NB4 (cell line): ENCODE data around the gene LAMA3.

ENCODE experiments used
- DNase-seq: peaks from one replicate; pipeline ENCODE4 v3.0.0; 2010; ENCODE audit warnings: low read depth
- H3K4me3 ChIP-seq: one replicate; pipeline ENCODE4 v1.5.1; 2011; ENCODE audit warnings: mild to moderate bottlenecking, low read depth, low read length, moderate library complexity
- MYC ChIP-seq: IDR thresholded peaks from 2 replicates; pipeline ENCODE4 v1.6.1; 2011; ENCODE audit warnings: low read depth, low read length
- POLR2A ChIP-seq: IDR thresholded peaks from 2 replicates; pipeline ENCODE4 v1.6.1; 2011; ENCODE audit warnings: mild to moderate bottlenecking; ENCODE audit not compliant: insufficient read length; ENCODE audit errors: extremely low read depth
- TF ChIP-seq, protein P1 (sequence below): IDR thresholded peaks from 2 replicates; pipeline ENCODE4 v1.6.1; 2011; ENCODE audit warnings: low read depth, low read length
- TF ChIP-seq, protein P2 (sequence below): IDR thresholded peaks from one replicate; pipeline ENCODE4 v1.5.1; 2012; ENCODE audit warnings: low read depth, low read length

LAMA3 gene

DNA sequence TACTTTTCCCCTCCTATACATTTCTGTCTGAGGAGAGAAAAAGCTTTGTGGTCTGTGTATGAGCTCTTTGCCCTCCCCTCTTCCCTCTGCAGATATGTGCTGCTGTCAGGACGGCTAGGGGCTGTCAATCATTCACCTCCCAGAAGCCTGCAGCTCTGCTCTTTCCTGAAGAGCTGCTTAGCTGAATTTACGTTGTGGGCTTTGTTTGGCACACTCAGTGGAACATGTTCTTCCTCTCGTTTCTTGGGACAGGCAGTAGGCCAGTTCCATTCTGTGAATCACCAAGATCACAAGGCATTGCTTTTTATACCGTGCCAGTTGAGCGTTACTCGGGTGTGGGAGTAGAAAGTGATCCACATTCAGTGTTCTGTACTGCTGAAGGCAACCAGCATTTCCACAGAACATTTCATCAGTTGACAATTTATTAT is 136.7 kb downstream of the LAMA3 start:
- TF ChIP-seq MYC: no peak
- TF ChIP-seq, protein P1, sequence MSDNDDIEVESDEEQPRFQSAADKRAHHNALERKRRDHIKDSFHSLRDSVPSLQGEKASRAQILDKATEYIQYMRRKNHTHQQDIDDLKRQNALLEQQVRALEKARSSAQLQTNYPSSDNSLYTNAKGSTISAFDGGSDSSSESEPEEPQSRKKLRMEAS: no peak
- no peak for TF ChIP-seq POLR2A
- no peak overlapping the region for H3K4me3 ChIP-seq
- DNase-seq: no peak

DNA sequence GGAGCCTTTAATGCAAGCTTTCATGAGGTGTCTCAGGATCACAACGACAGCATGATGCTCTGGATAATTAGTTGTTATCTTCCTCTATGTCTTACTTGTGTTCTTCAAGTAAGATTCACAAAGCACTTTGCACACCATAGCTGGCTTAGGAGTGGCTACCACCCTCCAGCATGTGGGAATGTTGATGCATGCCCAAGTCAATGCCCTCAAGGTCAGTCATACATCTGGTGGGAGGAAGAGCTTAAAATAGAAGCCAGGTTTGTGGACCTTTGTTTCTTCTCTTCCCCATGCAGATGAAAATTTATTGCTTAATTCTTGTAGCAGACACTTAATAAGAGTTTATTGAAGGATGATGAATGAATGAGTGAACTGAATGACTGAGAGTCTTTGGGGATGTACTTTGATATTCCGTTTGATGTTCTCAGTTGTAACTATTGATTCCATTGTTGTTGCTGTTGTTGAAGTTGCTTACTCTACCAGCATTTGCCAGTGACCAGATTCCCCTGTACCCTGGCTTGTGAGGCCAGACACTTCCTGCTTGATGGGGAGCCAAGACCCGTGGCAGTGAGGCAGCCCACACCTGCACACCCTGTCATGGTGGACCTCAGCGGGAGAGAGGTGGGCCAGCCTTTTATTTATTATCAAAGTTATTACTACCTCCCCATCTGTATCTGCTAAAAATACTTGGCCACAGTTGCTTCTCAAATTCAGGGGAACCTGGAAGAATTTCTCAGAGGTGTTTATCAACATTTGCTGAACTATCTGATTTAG is 137.8 kb downstream of the LAMA3 start:
- TF ChIP-seq, protein P1: no peak
- TF ChIP-seq, protein P2, sequence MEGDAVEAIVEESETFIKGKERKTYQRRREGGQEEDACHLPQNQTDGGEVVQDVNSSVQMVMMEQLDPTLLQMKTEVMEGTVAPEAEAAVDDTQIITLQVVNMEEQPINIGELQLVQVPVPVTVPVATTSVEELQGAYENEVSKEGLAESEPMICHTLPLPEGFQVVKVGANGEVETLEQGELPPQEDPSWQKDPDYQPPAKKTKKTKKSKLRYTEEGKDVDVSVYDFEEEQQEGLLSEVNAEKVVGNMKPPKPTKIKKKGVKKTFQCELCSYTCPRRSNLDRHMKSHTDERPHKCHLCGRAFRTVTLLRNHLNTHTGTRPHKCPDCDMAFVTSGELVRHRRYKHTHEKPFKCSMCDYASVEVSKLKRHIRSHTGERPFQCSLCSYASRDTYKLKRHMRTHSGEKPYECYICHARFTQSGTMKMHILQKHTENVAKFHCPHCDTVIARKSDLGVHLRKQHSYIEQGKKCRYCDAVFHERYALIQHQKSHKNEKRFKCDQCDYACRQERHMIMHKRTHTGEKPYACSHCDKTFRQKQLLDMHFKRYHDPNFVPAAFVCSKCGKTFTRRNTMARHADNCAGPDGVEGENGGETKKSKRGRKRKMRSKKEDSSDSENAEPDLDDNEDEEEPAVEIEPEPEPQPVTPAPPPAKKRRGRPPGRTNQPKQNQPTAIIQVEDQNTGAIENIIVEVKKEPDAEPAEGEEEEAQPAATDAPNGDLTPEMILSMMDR: no peak
- TF ChIP-seq MYC (no peak), POLR2A (no peak)

DNA sequence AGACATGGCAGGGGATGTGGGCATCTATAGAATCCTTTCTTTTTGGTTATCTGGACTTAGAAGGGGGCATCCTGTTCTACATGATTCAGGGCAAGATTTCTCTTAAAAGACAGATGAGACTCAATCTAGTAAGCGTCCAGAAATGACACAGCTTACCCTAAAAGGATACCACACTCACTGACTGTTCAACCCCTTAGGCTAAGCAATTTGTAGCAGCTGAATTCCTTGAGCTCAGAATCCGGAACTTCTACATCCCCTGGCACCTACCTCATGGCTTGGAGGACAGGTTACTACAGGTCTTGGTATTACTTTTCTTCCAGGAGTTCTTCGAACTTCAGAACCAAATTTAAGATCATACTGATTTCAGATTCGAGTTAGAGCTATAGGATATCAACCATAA is 138.4 kb downstream of the LAMA3 start:
- no peak for DNase-seq
- H3K4me3 ChIP-seq: no peak overlapping the region
- TF ChIP-seq POLR2A (no peak), MYC (no peak)
- TF ChIP-seq, protein P1: no peak
- TF ChIP-seq, protein P2: no peak

More for the DNA sequence above, 137.8 kb downstream of the LAMA3 start:
- DNase-seq: no peak
- H3K4me3 ChIP-seq: no peak overlapping the region

DNA sequence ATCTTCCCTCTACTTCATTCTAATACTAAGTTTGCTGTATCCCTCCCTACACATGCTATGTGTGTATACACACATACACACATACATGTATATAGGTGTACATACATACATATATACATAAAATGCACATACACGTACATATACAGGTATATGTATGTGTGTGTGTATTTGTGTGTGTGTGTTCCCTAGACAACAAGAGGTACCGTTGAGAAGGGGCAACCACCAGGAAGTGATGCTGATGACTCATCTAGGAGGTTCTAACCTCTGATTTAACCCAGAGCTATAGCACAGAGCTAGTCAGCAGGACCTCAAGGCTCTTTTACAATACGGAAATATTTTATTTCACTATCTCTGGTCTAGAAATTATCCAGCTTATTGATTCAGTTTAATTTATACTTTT is 139.2 kb downstream of the LAMA3 start:
- DNase-seq: peak; percentile 83
- peak; percentile 41; the same call in 1 of the 2 replicates for TF ChIP-seq MYC
- TF ChIP-seq, protein P2: no peak
- no peak overlapping the region for H3K4me3 ChIP-seq

DNA sequence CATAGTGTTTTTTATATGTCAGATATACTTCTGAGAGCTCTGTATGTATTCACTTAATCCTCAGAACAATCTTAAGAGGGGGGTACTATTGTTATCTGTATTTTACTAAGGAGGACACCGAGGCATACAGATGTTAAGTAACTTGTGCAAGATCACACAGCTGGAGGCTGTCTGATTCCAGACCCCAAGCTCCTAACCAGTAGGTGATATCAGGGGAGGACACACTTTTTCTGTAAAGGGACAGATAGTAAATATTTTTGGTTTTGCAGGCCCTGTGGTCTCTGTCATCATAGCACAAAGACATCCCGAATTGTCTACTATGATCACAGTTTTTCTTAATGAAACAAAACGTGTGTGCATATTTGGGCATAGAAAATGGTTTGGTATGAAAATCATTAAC is 143.7 kb downstream of the LAMA3 start:
- no peak for DNase-seq
- no peak overlapping the region for H3K4me3 ChIP-seq
- TF ChIP-seq, protein P2: no peak
- TF ChIP-seq, protein P1: no peak
- no peak for TF ChIP-seq MYC
- no peak for TF ChIP-seq POLR2A

DNA sequence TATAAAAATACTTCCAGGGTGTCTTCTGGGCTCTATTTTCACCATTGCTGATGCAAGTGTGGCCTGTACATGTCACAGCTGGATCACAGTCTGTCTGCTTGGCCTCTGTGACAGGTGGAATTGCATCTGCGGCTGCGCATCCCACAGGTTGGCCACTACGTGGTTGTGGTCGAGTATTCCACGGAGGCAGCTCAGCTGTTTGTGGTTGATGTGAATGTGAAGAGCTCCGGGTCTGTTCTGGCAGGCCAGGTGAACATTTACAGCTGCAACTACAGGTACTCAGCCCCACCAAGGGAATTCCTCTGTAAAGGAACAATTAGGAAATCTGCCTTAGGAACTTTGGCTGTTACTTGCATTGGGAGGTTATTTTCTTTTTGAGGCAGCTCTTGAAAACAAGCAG is 144.5 kb downstream of the LAMA3 start:
- TF ChIP-seq MYC (no peak), POLR2A (no peak)
- TF ChIP-seq, protein P2: no peak
- TF ChIP-seq, protein P1: no peak
- H3K4me3 ChIP-seq: no peak overlapping the region
- DNase-seq: no peak
